Measurements from ENCODE around the gene PCSK7.
"Not testable (repeated sequence)": the region's sequence is repeated elsewhere in the genome, so short reads cannot be mapped to it uniquely, and the experiment has no call there.

Gene PCSK7

DNA sequence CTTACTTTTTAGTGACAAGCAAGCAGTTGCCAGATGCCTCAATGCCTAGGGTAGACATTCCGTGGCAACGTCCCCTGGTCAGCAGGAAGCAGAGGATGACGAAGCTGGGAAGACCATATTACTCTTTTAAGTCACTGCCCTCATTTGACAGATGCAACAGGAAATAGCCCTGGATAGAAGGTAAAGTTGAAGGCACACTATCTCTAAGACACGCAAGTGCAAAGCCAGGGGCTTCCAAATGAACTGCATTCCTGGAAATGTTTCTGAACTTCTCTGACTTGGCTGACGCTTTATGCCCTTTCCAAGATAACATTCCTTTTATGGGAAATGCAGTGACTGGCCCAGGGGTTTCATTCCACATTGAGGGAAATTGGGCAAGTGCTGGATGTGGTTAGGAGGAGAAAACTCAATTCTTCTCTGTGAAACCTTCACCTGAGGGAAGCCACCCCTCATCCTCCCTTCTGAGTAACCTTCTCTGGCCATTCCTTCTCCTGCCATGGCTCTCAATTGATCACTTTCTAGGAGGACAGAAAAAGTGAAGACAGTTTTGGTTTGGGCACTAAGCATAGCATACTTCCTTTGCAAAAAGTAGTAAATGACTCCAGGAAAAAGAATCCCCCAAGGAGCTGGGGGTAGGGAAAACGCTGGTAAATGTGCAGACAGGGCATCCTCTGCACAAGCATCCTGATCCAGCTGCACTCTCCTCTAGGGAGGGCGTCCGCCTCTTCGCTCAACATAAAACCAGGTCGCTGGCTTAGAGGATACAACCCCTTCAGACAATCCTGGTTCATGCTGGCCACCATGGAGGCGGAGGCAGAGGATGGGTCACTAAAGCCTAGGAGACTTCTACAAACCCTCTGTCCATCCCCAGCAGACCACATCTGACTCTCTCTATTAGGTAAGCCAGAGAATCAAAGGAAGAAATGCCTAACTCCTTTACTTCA lies 14.5 kb downstream of the PCSK7 start:
- DNase-seq (ENCODE audit: low read depth in 2 of 3, low spot score in 2 of 3): no peak

DNA sequence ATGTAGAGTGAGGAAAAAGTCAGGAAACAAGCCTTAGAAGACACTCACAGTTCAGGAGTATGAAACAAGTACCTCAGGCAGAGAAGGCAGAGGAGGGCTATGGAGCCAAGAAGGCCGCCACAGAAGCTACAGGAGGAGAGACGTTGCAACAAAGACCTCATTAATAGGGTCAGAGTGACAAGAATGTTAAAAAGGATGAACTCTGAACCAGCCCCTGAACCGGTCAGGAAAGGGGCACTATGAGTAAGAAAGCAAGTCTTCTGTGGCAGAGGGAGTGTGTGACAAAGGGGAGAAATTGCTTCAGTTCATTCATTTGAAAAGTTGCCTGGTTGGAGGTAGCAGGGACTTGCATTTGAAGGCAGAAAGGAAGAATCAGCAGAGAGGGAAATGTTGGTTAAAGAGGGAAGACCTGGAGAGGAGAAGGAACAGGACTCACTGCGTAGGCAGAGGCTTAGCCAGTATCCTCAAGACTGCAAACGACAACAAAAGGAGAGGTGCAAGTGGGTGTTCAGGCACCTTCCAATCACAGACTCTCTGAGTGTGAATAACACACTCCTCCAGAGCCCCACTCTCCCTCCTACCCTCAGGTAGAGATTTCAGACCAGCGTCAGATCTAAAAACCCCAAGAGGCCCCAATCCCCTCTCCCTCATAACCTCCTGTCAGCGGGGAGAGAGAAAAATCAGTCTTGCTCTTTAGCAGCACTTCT lies 17.3 kb downstream of the PCSK7 start:
- no peak for DNase-seq (ENCODE audit: low read depth in 2 of 3, low spot score in 2 of 3)

DNA sequence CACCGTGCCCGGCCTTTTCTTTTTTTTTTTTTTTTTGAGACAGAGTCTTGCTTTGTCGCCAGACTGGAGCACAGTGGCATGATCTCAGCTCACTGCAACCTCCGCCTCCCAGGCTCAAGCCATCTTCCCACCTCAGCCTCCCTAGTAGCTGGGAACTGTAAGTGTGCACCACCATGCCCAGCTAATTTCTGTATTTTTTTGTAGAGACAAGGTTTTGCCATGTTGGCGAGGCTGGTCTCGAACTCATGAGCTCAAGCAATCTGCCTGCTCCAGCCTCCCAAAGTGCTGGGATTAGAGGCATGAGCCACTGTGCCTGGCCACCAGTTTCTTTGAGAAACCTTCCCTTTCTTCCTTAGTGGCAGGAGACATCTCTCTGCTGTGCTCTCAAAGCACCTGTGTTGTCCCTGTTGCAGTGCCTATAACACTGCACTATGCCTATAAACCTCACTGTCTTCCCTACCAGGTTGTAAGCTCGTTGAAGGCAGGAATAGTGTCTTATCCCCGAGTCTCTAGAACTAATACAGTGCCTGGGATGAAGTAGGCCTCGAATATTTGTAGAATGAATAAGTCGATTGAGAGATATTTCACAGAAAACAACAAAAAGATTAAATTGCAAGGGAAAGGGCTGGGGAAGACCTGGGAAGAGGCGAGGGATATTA lies 19.0 kb downstream of the PCSK7 start:
- DNase-seq (ENCODE audit: low read depth in 2 of 3, low spot score in 2 of 3): no peak

DNA sequence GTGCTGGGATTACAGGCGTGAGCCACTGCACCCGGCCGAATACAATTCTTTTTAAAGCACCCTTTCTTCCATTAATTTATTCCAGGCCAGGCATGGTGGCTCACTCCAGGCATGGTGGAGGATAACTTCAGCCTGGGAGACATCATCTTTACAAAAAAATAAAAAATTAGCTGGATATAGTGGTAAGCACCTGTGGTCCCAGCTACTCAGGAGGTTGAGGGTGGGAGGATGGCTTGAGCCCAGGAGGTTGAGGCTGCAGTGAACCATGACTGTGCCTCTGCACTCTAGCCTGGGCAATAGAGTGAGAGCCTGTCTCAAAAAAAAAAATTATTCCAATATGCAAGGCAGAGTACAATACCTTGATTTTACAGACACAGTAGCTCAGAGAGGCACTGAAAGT lies 21.3 kb downstream of the PCSK7 start:
- DNase-seq (ENCODE audit: low read depth in 2 of 3, low spot score in 2 of 3): no peak

DNA sequence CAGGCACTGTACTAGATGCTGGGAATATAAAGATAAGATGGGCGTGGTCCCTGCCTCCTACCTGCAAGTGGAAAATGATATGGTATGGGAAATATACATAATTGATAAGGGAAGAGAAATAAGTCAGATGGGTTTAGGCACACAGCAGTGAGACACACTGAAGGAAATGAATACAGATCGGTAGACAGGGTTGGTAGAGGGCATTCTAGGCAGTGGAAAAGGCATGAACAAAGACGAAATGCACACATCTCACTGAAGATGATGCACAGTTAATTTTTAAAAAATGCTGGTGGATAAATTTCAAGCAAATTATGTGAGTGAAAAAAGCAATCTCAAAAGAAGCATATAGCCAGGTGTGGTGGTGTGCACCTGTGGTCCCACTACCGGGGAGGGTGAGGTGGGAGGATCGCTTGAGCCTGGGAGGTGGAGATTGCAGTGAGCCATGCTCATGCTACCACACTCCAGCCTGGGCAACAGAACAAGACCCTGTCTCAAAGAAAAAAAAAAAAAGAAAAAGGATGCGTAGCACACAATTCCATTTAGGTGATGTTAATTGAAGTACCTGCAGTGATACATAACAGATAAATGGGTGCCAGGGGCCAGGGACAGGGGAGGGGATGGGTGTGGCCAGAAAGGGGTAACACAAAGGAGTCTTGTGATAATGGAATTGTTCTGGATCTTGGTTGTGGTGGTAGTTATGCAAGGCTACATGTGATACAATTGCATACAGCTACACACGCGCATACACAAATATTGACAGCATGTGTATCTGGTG lies 22.3 kb downstream of the PCSK7 start:
- not testable (repeated sequence) for DNase-seq (ENCODE audit: low read depth in 2 of 3, low spot score in 2 of 3)

DNA sequence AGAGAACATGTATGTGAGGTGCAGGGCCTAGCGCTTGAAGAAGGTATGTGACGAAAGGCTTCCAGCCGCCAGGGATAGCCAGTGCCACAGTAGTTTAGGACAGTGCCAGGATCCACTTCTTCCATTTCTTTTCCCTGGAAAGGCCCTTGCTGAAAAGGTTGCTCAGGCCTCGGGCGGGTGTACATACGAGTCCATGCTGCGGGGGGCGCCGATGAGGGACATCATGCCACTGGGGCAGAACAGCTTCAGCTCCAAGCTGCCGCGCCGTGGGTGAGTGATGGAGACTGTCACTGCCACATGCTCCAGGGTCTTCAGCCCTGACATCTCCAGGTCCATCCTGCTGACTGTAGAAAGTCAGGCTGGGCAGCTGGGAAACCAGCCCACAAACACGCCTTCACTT lies 23.2 kb downstream of the PCSK7 start:
- DNase-seq (ENCODE audit: low read depth in 2 of 3, low spot score in 2 of 3): not testable (repeated sequence)

DNA sequence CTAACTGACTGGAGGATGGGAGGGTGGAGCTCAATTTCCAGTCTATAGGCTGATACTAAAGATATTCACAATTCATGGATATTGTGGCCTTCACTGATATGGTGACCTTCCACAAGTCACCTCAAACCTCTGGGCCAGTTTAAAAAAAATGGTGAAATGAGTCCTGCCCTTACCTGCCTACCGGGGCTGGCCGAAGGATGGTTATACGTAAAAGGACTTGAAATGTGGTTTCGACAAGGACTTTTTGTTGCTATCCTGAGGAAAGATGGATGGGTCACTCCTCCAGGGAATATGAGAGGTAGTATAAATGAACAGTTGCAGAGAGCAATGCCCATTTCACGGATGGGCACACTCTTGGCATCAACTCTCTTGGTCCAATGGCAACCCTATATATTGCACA lies 24.4 kb downstream of the PCSK7 start:
- not testable (repeated sequence) for DNase-seq (ENCODE audit: low read depth in 2 of 3, low spot score in 2 of 3)

DNA sequence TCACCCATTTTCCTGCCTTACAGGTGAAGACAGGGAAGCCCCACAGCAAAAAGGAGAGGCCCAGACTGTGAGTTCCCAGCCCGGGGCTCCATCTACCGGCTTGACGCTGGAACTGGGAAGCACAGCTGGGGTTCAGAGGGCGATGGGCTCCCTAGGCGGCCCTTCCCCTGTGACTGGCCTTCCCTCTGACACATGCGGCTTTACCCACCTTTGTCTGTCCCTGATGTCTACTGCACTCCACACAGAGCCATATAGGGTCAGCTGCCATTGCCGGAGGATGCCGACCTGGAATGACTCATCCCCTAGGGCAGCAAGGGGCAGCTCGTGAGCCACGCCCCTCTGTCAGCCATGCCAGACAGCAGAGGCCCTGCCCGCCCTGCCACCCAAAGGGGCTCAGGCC lies 25.0 kb downstream of the PCSK7 start:
- not testable (repeated sequence) for DNase-seq (ENCODE audit: low read depth in 2 of 3, low spot score in 2 of 3)

DNA sequence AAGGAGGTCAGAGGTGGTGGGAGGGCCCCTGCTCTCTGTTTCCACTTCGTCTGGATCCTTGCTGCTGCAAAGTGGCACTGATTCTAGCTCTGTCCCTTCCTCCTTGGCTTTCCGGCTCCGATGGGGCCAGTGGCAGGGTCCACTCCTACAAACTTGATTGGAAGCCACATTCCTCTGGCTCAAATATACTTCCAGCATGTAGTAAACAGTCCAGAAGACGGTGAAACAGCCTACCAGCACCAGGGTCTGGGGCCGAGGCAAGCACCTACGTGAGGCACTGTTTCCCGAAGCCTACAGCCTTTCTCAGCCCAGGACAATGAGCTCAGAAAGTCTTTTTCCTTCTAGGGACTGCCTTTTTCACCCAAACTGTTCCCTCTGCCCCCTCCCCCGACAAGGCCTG lies 25.8 kb downstream of the PCSK7 start:
- DNase-seq (ENCODE audit: low read depth in 2 of 3, low spot score in 2 of 3): not testable (repeated sequence)

DNA sequence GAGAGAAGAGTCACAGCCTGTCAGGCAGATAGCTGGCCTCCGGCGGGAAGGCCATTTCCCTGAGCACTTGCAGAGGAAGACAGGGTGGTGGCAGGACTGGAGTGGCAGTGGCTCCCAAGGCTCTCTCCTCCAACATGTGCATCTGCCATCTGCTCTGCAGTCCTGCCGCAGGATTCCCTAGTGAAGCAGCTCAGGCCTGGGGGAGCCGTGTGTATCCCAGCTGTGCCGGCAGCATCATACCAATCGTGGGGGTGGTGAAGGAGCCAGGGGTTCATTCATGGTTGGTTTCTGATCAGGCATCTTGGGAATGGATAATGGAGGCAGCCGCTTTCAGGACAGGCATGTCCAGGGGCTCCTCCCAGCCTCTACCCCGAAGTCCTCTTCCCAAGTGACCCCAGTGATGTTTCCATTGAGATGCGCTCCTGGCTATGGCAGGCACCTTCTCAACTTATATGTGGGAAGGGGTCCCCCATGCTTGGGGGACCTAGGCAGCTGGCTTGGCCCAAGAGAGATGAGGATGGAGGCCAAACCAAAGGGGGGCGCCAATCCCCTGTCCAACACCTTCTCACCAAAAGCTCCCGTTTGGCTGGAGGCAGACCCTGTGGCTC lies 26.6 kb downstream of the PCSK7 start:
- no peak for DNase-seq (ENCODE audit: low read depth in 2 of 3, low spot score in 2 of 3)

DNA sequence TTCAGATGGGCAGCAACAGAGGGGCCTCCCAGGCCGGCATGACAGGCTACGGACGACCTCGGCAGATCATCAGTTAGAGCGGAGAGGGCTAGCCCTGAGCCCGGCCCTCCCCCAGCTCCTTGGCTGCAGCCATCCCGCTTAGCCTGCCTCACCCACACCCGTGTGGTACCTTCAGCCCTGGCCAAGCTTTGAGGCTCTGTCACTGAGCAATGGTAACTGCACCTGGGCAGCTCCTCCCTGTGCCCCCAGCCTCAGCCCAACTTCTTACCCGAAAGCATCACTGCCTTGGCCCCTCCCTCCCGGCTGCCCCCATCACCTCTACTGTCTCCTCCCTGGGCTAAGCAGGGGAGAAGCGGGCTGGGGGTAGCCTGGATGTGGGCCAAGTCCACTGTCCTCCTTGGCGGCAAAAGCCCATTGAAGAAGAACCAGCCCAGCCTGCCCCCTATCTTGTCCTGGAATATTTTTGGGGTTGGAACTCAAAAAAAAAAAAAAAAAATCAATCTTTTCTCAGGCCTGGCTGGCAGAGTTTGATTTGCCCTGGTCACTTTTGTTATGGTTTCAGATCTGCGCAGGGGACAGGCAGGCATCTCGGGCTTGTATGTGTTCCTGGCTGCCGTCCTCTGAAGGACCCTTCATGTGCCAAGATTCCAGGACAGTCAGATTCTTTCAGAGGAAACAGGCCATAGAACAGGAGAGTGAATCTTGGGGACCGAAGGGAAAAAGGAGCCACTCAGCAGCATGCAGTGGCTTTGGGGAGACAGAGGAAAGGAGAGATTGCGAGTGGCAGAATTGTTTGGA lies 27.4 kb downstream of the PCSK7 start:
- DNase-seq (ENCODE audit: low read depth in 2 of 3, low spot score in 2 of 3): no peak

DNA sequence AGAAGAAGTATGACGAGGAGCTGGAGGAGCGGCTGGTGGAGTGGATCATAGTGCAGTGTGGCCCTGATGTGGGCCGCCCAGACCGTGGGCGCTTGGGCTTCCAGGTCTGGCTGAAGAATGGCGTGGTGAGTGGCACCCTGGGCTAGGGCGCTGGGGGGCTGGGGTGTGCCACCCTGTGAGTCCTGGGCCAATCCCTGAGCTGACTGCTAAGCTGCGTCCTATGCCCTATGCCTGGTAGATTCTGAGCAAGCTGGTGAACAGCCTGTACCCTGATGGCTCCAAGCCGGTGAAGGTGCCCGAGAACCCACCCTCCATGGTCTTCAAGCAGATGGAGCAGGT lies 28.8 kb downstream of the PCSK7 start:
- no peak for DNase-seq (ENCODE audit: low read depth in 2 of 3, low spot score in 2 of 3)

DNA sequence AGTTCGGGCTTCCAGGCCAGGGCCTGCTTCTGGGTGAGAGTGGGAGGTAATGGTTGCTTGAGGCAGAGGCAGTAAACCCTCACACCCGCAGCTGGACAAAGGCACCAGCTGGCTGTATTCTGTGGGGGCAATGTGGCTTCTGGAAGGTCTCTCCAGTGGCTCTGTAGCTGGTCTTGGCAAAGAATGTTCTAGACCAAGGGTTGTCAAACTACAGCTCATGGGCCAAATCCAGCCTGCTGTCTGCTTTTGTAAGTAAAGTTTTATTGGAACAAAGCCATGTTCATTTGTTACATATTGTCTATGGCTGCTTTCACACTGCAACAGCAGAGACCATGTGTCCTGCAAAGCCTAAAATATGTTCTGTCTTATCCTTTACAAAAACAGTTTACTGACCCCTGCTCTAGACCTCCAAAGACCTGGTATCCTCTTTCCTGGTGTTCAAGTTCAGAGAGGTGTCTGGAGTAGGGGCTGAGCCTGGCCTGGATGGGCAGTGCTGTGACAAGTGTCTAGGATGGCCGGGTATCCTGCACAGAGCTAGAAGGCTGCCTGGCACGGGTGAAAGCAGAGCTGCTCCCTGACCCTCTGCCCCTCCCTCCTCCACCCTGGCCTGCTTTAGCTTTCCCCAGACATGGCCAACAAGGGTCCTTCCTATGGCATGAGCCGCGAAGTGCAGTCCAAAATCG lies 29.3 kb downstream of the PCSK7 start:
- no peak for DNase-seq (ENCODE audit: low read depth in 2 of 3, low spot score in 2 of 3)

DNA sequence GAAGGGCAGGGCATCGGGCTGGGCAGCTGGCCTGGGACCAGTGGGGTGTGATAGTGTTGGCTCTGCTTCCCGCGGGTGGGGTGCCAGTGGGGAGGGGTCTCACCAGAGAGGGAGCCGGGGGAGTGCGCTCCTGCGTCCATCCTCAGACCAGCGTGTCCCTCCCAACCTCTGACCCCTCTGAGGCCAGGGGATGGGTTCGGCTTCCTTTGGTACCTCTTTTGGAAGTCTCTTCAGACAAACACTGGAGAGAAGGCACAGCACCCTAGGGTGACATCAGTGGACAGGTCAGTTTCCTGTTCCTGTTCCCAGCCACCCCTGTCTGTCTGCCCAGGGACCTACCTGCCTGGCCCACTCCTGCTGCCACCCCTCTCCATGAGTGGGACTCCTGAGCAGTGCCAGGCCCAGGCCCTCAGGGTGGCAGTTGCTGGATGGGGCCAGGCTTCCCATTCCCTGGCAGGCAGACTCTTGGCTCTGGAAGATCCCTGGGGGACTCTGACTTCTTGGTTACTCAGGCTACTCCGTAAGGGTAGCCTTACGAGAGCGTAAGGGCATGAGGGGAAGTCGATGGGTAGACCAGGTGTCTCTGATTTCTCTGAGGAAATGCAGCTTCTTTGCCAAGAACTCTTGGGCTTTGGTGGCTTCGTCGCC lies 30.1 kb downstream of the PCSK7 start:
- DNase-seq (ENCODE audit: low read depth in 2 of 3, low spot score in 2 of 3): no peak

DNA sequence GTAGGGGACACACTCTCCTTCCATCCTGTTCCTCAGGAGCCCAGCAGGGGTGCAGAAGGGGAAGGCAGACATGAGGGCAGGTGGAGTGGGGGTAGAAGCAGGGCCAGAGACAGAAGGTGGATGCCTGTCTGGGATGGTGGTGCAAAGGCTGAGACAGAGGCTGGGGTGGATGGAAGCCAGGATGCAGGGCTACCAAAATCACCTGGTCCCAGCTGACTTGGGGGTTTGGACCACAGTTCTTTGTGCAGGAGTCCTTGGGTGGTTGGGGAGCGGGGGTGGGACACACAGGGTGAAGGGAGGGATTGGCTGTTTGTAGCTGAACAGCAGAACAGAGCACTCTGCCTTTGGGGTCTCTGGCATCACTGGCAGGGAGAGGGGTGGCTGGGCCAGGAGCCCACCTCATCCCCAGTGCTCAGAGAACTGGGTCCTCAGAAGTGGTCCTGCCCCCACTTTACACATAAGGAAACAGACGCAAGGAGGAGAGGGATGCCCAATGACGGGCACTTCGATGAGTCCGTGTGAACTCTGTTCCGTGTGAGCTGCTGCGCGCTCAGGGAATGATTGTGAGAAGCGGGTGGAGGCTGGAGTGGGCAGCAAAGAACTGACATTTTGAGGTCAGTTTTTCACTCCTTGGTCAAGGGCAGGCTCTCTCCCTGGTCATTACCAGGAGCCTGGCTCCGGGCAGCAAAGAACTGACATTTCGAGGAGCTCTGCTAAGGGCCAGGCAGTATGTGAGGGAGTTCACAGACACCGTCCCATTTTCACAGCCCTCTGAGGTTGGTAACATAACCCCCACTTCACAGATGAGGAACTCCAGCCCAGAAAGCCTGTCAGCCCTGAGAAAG lies 30.8 kb downstream of the PCSK7 start:
- no peak for DNase-seq (ENCODE audit: low read depth in 2 of 3, low spot score in 2 of 3)

DNA sequence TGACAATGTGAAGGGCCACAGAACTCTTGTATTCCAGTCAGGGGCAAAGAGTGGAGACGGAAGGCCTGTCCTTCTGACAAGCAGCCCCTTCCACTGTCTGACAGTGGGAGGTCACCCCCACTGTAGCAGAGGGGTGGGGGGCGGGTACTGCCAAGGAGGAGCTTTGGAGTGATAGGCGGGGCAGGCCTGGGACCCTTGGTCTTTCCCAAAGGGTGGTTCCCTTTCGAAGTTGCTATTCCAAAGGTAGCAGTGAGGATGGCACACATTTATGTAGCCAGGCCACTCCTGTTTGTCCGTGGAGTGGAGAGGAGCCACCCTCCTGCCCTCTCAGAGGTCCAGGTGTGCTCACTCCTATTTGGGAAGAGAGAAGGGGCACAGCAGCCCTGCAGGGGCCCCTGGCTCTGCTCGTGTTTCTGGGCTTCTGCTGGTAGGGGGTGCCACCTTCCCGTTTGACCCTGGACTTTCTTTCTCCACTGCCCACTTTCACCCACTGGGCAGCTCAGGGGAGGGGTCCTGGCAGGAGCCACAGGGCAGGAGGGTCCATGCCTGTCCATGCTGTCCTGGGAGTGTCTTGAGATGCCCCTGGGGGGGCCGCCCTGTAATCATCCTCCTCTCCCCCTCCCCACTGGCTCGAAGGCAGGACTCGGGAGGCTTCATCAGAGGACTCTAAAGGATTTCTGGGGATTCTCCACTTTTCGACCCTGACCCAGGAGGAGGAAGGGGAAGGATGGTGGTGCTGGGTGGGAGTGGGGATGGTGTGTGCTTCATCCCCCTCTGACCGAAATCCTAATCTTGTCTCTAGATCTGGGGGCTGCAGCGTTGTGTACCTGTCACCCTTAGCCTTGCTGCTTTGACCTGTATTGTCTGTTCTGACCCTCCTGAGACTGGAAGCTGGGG lies 31.7 kb downstream of the PCSK7 start:
- no peak for DNase-seq (ENCODE audit: low read depth in 2 of 3, low spot score in 2 of 3)
